HUES64 (cell line): ENCODE data around the gene ARID5A.

Source experiments
- H3K27ac ChIP-seq: 2 replicates; pipeline ENCODE4 v1.7.0; 2013; ENCODE audit warnings: low read depth, low read length, inconsistent platforms
- H3K27me3 ChIP-seq: 2 replicates; pipeline ENCODE4 v1.6.1; 2013; ENCODE audit warnings: mild to moderate bottlenecking, low read length; ENCODE audit not compliant: insufficient read depth
- H3K36me3 ChIP-seq: 2 replicates; pipeline ENCODE4 v1.6.1; 2013; ENCODE audit warnings: mild to moderate bottlenecking, low read length; ENCODE audit not compliant: insufficient read depth
- H3K4me1 ChIP-seq: 2 replicates; pipeline ENCODE4 v1.6.1; 2013; ENCODE audit warnings: mild to moderate bottlenecking, low read length, moderate library complexity; ENCODE audit not compliant: insufficient read depth
- H3K4me3 ChIP-seq: 2 replicates; pipeline ENCODE4 v1.5.1; 2013; ENCODE audit warnings: mild to moderate bottlenecking, low read length, moderate library complexity
- H3K9ac ChIP-seq: 2 replicates; pipeline ENCODE4 v1.6.1; 2013; ENCODE audit warnings: mild to moderate bottlenecking, low read depth, low read length
- H3K9me3 ChIP-seq: 2 replicates; pipeline ENCODE4 v1.6.1; 2013; ENCODE audit warnings: low read depth, low read length; ENCODE audit not compliant: insufficient read depth
- WGBS: fragments of 150-250, 120-280 bp; methylation state at CpG from one replicate; pipeline ENCODE4 v1.1.7; 2013; ENCODE audit warnings: missing lambda C conversion rate; 5-methylcytosine and 5-hydroxymethylcytosine counted together

ARID5A gene

GRCh38 chr2:96537066-96537733 lies 648 bp downstream of the ARID5A start:
- Histone ChIP-seq H3K9ac (no peak overlapping the region), H3K4me3 (peak overlapping the region; percentile 66), H3K4me1 (peaks cover 31% of the 10 kb centered on the region), H3K27me3 (peaks cover 38% of the 10 kb centered on the region), H3K27ac (no peak overlapping the region), H3K36me3 (no peaks in the 10 kb centered on the region), H3K9me3 (no peaks in the 10 kb centered on the region)
- WGBS: under 1% methylated on average over 61 of the region's 61 CpGs

- Histone ChIP-seq H3K9ac (0 out of 2 replicates have a peak overlapping the region, but pooled peaks have one; percentile 1), H3K36me3 (no peaks in the 10 kb centered on the region), H3K9me3 (no peaks in the 10 kb centered on the region), H3K27me3 (peaks cover 38% of the 10 kb centered on the region), H3K4me1 (peaks cover 31% of the 10 kb centered on the region), H3K27ac (no peak overlapping the region), H3K4me3 (peak overlapping the region; percentile 66)
- 2% methylated on average over 36 of the region's 36 CpGs for WGBS
These were observed 1.4 kb downstream of the ARID5A start for GRCh38 chr2:96537734-96538486.

DNA sequence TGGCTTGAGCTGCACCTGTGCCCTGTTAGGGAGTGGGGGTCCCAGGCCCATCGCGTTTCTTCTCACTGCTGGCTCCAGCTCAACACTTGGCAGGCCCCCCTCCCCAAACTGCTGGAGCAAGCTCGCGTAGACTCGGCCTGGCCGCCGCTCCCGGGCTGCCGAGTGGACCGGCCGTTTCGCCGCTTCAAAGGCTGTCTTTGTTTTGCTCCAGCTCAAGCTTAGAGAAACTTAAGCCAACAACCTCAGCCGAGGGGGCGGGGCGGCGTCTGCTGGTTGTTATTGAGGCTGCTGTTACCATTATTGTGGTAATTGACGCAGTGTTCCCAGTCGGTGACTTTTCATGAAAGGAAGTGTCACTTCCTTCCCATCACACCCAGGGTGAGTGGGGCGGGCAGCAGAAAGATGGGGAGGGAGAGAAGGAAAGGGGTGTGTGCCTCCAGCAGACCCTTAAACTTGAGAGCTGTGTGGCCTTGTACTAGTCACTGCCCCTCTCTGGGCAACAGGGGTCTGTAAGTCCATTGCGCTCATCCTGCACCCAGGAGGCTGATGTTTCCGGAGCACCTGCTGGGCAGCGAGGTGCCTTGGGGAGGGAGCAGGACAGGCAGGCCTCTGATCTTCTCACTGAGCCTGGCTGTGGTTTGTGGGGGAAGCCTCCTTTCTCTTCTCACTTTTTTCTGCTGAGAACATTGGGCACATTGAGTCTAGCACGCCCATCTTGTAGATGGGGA lies 2.1 kb downstream of the ARID5A start:
- Histone ChIP-seq H3K9ac (0 out of 2 replicates have a peak overlapping the region, but pooled peaks have one; percentile 1), H3K4me3 (peak overlapping the region; percentile 66)

DNA sequence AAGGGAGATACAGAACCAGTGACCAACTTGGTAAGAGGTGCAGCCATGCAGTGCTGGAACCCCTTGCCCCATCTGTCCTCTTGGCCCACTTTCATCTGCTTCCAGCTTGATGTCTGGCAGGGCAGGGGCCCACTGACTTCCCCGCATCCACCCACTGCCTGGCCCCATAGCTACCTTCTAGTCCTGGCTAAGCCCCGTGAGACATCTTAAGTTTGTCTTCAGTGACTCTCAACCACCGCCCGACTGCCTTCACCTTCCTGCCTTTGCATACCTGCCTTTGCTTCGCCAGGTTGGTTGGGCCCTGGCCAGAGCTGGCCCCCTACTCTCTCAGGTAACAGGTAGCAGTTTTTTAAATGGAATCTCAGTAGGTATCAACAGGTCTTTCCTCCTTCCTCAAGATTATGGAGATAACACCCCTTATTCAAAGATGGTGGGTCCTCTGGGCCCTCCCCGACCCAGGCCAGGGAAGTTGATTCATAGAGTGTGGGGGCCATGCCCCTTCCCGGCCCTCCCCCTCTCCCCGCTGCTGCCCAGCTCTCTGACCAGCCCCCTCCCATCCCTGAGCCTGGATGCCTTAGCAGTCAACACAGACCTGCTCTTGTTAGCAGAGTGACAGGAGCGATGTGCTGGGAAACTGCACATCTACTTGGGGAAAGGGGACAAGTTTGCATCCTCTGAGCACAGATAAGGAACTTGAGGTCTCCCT lies 2.8 kb downstream of the ARID5A start:
- Histone ChIP-seq H3K4me3 (peak overlapping the region; percentile 66), H3K27ac (no peak overlapping the region), H3K4me1 (peaks cover 26% of the 10 kb centered on the region), H3K9ac (no peak overlapping the region), H3K27me3 (peaks cover 38% of the 10 kb centered on the region), H3K9me3 (no peaks in the 10 kb centered on the region), H3K36me3 (no peaks in the 10 kb centered on the region)
- WGBS: 38% methylated on average over 9 of the region's 9 CpGs

More for the DNA sequence above, 2.1 kb downstream of the ARID5A start:
- H3K4me1 ChIP-seq: peaks cover 28% of the 10 kb centered on the region
- H3K27ac ChIP-seq: no peak overlapping the region
- peaks cover 38% of the 10 kb centered on the region for H3K27me3 ChIP-seq
- 3% methylated on average over 22 of the region's 24 CpGs for WGBS
- H3K9me3 ChIP-seq: no peaks in the 10 kb centered on the region
- H3K36me3 ChIP-seq: no peaks in the 10 kb centered on the region

DNA sequence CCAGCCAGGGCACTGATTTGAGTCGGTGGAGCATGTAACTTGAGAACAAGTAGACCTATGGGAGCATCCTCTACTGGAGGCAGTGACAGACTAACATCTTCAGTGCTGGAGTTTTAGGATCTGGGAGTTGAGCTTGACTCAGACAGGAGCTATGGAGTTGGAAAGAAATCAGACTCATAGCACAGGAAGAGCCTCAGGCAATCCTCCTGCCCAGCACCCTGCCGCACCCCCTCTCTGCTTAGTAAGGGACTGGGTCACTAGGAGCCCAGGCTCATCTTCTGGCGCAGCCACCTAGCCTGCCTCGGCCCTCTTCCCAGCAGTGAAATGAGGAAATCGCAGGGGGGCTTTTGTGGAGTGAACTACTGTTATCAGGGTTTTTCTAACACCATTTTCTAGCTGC lies 3.6 kb downstream of the ARID5A start:
- 56% methylated on average over 4 of the region's 5 CpGs for WGBS
- Histone ChIP-seq H3K36me3 (no peaks in the 10 kb centered on the region), H3K4me1 (peaks cover 26% of the 10 kb centered on the region), H3K4me3 (no peak overlapping the region), H3K9ac (no peak overlapping the region), H3K27ac (no peak overlapping the region), H3K9me3 (no peaks in the 10 kb centered on the region), H3K27me3 (peaks cover 38% of the 10 kb centered on the region)

DNA sequence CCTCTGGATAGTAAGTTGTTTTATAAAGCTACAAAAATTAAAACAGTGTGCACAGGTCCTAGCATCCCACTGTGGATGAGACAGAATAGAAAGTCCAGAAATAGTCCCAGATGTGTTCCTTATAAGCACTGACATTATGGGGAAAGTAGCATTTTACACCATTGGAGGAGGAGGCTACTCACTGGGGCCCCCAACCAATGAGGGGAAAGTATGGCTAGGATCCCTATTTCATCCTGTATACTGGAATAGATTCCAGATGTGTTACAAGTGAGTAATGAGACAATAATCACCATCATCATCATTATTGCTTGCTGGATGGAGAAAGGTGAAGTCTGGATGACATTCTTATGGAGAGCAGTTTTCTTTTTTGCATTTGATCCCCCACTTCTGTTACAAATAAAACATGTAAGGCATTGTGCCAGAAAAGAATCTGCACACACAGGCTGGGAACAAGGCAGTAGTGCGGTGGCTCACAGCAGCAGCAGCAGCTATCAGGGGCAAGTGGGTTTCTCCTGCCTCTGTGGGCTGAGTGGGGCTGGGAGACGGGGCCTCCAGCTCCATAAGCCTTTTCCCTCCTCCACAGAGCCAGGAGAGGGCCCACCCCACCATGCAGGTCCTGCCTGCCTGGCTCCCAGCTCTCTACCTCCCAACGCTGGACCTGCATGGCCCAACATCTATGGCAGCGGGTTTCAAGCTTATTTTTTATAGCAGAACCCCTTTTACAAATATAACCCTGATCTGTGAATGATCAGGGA lies 5.0 kb downstream of the ARID5A start:
- H3K4me1 ChIP-seq: peaks cover 26% of the 10 kb centered on the region
- 84% methylated on average over 4 of the region's 4 CpGs for WGBS

DNA sequence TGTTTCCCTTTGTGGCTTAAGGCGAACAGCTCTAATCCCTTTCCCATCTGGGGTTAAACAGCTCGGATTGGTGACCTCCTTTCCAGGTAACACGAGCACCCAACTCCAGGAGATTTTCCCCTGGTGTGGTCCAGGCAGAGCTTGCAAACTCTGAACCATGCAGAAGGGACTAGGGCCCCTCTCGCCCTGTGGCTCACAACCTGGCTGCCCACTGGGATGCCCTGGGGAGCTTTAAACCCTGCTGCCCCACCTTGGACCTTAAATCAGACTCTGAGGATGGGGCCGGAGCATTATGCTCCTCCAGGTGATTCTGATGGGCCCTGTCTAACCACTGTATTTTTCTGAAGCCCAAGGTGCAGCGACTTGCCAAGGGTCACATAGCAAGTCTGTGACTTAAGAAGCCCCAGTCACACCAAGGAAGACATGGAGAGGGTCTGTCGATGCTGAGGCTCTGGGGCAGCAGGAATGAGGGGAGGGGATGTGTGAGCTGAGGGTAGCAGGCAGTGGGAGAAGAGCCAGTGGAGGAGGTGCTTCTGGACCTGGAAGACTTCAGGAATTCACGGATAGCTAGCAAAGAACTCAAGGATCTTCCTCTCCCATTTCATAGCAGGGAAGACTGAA lies 5.9 kb downstream of the ARID5A start:
- no peak overlapping the region for H3K4me3 ChIP-seq
- H3K36me3 ChIP-seq: no peaks in the 10 kb centered on the region
- no peaks in the 10 kb centered on the region for H3K9me3 ChIP-seq
- H3K27ac ChIP-seq: no peak overlapping the region
- no peak overlapping the region for H3K9ac ChIP-seq
- 87% methylated on average over 8 of the region's 8 CpGs for WGBS
- peaks cover 30% of the 10 kb centered on the region for H3K27me3 ChIP-seq
- peaks cover 30% of the 10 kb centered on the region for H3K4me1 ChIP-seq

More for the DNA sequence above, 5.0 kb downstream of the ARID5A start:
- H3K36me3 ChIP-seq: no peaks in the 10 kb centered on the region
- H3K27me3 ChIP-seq: peaks cover 38% of the 10 kb centered on the region
- H3K4me3 ChIP-seq: no peak overlapping the region
- no peak overlapping the region for H3K9ac ChIP-seq
- H3K9me3 ChIP-seq: no peaks in the 10 kb centered on the region
- H3K27ac ChIP-seq: no peak overlapping the region

- no peak overlapping the region for H3K9ac ChIP-seq
- no peaks in the 10 kb centered on the region for H3K36me3 ChIP-seq
- no peaks in the 10 kb centered on the region for H3K27me3 ChIP-seq
- WGBS: 89% methylated on average over 5 of the region's 5 CpGs
- peaks cover 9% of the 10 kb centered on the region; the same call in 1 of the 2 replicates for H3K4me1 ChIP-seq
- H3K4me3 ChIP-seq: no peak overlapping the region
- no peaks in the 10 kb centered on the region for H3K9me3 ChIP-seq
- H3K27ac ChIP-seq: no peak overlapping the region
These were observed 9.8 kb downstream of the ARID5A start for GRCh38 chr2:96546321-96546720.

- H3K9me3 ChIP-seq: no peaks in the 10 kb centered on the region
- no peak overlapping the region for H3K9ac ChIP-seq
- no peak overlapping the region; the same call in 1 of the 2 replicates for H3K4me3 ChIP-seq
- no peaks in the 10 kb centered on the region for H3K27me3 ChIP-seq
- H3K27ac ChIP-seq: no peak overlapping the region
- peaks cover 9% of the 10 kb centered on the region; the same call in 1 of the 2 replicates for H3K4me1 ChIP-seq
- 91% methylated on average over 8 of the region's 8 CpGs for WGBS
- H3K36me3 ChIP-seq: no peaks in the 10 kb centered on the region
These were observed 10.2 kb downstream of the ARID5A start for GRCh38 chr2:96546797-96547196.

GRCh38 chr2:96547203-96547641 lies 10.7 kb downstream of the ARID5A start:
- Histone ChIP-seq H3K27ac (peak overlapping the region; percentile 34; the same call in 1 of the 2 replicates), H3K9me3 (no peaks in the 10 kb centered on the region), H3K4me3 (peak overlapping the region; percentile 21; the same call in 1 of the 2 replicates), H3K4me1 (peaks cover 9% of the 10 kb centered on the region; the same call in 1 of the 2 replicates), H3K27me3 (no peaks in the 10 kb centered on the region), H3K36me3 (no peaks in the 10 kb centered on the region), H3K9ac (no peak overlapping the region)
- 57% methylated on average over 7 of the region's 7 CpGs for WGBS
